Activated CD8-positive, alpha-beta memory T cell treated with anti-CD3 and anti-CD28 coated beads for 1 hour (primary cell): Measurements from ENCODE around the gene AUTS2.
A peak's percentile ranks its signal among the peaks of the same experiment; 100 is the strongest.

ENCODE experiments used
- DNase-seq, 2 donors: peaks; one replicate each; pipeline ENCODE4 v3.0.0-alpha.2; 2020; ENCODE audit warnings: low read depth in 1 of 2; ENCODE audit errors: extremely low read depth in 1 of 2

Gene AUTS2

GRCh38 chr7:69598081-69598486, at the start of gene AUTS2:
AUTS2 (plus strand) TSS chr7:69598475; CDS start chr7:69599654, 1,179 bp downstream.
- DNase-seq: peak; percentile 3 to 19

- DNase-seq: no peak
Measured at GRCh38 chr7:69550991-69551390, 47.3 kb upstream of the AUTS2 start.

GRCh38 chr7:69553190-69553589, 45.1 kb upstream of the AUTS2 start:
- DNase-seq: no peak

GRCh38 chr7:69561266-69561960, 36.9 kb upstream of the AUTS2 start:
- no peak for DNase-seq

- DNase-seq: no peak
Measured at GRCh38 chr7:69564454-69565417, 33.5 kb upstream of the AUTS2 start.

GRCh38 chr7:69567800-69568199, 30.5 kb upstream of the AUTS2 start:
- DNase-seq: no peak

- DNase-seq: no peak
Measured at GRCh38 chr7:69568266-69568665, 30.0 kb upstream of the AUTS2 start.

GRCh38 chr7:69575651-69576050, 22.6 kb upstream of the AUTS2 start:
- no peak for DNase-seq

GRCh38 chr7:69577221-69577620, 21.1 kb upstream of the AUTS2 start:
- no peak for DNase-seq

GRCh38 chr7:69585169-69585568, 13.1 kb upstream of the AUTS2 start:
- DNase-seq: no peak

- DNase-seq: no peak
Measured at GRCh38 chr7:69586321-69586720, 12.0 kb upstream of the AUTS2 start.

- no peak for DNase-seq
Measured at GRCh38 chr7:69588773-69589172, 9.5 kb upstream of the AUTS2 start.

GRCh38 chr7:69591805-69592204, 6.5 kb upstream of the AUTS2 start:
- no peak for DNase-seq

- no peak for DNase-seq
Measured at GRCh38 chr7:69593511-69593910, 4.8 kb upstream of the AUTS2 start.

GRCh38 chr7:69595415-69595814, 2.9 kb upstream of the AUTS2 start:
- DNase-seq: no peak

- no peak for DNase-seq
Measured at GRCh38 chr7:69596056-69596455, 2.2 kb upstream of the AUTS2 start.

- DNase-seq: no peak
Measured at GRCh38 chr7:69596723-69597277, 1.5 kb upstream of the AUTS2 start.

- no peak for DNase-seq
Measured at GRCh38 chr7:69597278-69598076, 798 bp upstream of the AUTS2 start.

GRCh38 chr7:69598487-69599285, 411 bp downstream of the AUTS2 start:
- no peak for DNase-seq
